ENCODE results near the gene ATXN7L2. TPM values are rescaled to one million over a fixed set of nuclear protein-coding genes. Genes with fewer than 3 reads are reported as not detected.

ATXN7L2 gene
- total RNA-seq, 1 experiment from 2014 or later: 17.3 TPM

DNA sequence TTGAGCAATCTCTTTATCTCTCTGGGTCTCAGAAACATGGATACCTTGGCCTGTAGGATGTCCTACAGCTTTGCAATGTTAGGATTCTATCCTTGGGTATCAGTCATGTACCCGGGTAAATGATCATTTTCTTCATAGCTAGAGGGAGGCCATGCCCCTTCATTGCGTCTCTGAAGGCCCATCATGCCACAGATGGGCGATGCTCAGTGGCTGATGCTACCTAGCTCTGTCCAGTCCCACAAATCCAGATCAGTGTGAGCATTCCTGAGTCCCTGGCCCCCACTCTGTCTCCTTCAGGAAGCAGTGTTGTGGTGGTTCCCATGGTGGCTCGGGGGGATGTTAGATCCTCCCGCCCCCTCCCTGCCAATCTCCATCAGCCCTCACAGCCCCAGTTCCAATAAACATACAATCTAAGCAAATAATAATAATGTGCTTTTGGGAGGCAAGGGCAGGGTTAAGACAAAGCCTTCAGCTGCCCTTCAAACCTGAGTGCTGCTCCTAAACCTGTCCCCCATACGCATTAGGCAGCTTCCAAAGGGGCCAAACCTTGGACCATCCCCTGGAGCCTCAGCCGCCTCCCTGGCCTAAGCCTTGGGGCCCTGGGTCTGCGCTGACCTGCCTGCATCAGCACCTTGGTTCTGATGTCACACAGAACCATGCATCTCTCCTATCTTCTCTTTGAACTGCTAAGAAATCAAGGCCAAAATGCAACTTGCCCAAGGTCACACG is 55.3 kb downstream of the ATXN7L2 start:
- no peak for DNase-seq
- H3K27me3 ChIP-seq (ENCODE audit: insufficient read depth, low read length): no peaks in the 10 kb centered on the region
- H4K91ac ChIP-seq (ENCODE audit: insufficient read length, low read depth, low read length): no peak overlapping the region
- no peak overlapping the region for H4K5ac ChIP-seq (ENCODE audit: insufficient read length, low read depth, low read length)
- Mint-ChIP-seq H3K27me3 (ENCODE audit: low read depth) (peaks cover 2% of the 10 kb centered on the region), H3K27ac (peak overlapping the region in 1 of 3 experiments; percentile 29; a peak in 1 of 7 replicates), H3K36me3 (ENCODE audit: insufficient read depth in 1 of 3, low read depth in 3 of 3) (no peaks in the 10 kb centered on the region; a peak in 1 of 7 replicates), H3K4me3 (no peak overlapping the region), H3K4me1 (peaks cover 6 to 21% of the 10 kb centered on the region in 2 experiments), H3K9me3 (no peaks in the 10 kb centered on the region; a peak in 1 of 5 replicates)
- H3K56ac ChIP-seq (ENCODE audit: insufficient read length, low read depth, low read length): no peak overlapping the region
- no peak overlapping the region for H3K9ac ChIP-seq (ENCODE audit: extremely low read depth, insufficient read length, low read length)
- no peak overlapping the region for H2BK20ac ChIP-seq (ENCODE audit: low read depth, low read length, poor library complexity, severe bottlenecking)
- H4K8ac ChIP-seq (replicated peaks; ENCODE audit: insufficient read length, low read depth, low read length): no peak overlapping the region
- WGBS (ENCODE audit: extremely low coverage, insufficient read length, low lambda C conversion rate): no CpG with 5 or more reads among the region's 9 CpGs
- no peak overlapping the region for H3K23ac ChIP-seq (ENCODE audit: insufficient read length, low read depth, low read length)
- no peaks in the 10 kb centered on the region for H3K23me2 ChIP-seq (ENCODE audit: insufficient read length, low read depth, low read length, poor library complexity, severe bottlenecking)
- no peaks in the 10 kb centered on the region; the same call in 1 of the 2 replicates for H3K4me1 ChIP-seq (ENCODE audit: insufficient read depth, low read length)
- no peak overlapping the region for H2BK120ac ChIP-seq (ENCODE audit: low read depth, low read length, poor library complexity, severe bottlenecking)
- H3K4me2 ChIP-seq (ENCODE audit: insufficient read depth, insufficient read length, low read length): no peak overlapping the region
- no peak overlapping the region for H3T11ph ChIP-seq (ENCODE audit: low read length)
- H3K14ac ChIP-seq (ENCODE audit: insufficient read depth, low read length): no peak overlapping the region
- H2BK15ac ChIP-seq (ENCODE audit: low read depth, low read length): no peak overlapping the region
- H3K79me2 ChIP-seq (ENCODE audit: insufficient read depth, low read length): no peaks in the 10 kb centered on the region
- H4K20me1 ChIP-seq (ENCODE audit: control insufficient read depth, insufficient read depth, insufficient read length): no peaks in the 10 kb centered on the region
- no peak overlapping the region for H3K18ac ChIP-seq (ENCODE audit: insufficient read length, low read depth, low read length)
- H3K79me1 ChIP-seq (ENCODE audit: insufficient read depth, low read depth, low read length, poor library complexity, severe bottlenecking): no peaks in the 10 kb centered on the region
- H2BK5ac ChIP-seq (ENCODE audit: insufficient read length, low read length): no peak overlapping the region
- H3K9me3 ChIP-seq (ENCODE audit: control insufficient read depth, low read depth, low read length): no peaks in the 10 kb centered on the region
- H2AK5ac ChIP-seq (ENCODE audit: insufficient read length, low read length): no peak overlapping the region
- TF ChIP-seq, protein P1, sequence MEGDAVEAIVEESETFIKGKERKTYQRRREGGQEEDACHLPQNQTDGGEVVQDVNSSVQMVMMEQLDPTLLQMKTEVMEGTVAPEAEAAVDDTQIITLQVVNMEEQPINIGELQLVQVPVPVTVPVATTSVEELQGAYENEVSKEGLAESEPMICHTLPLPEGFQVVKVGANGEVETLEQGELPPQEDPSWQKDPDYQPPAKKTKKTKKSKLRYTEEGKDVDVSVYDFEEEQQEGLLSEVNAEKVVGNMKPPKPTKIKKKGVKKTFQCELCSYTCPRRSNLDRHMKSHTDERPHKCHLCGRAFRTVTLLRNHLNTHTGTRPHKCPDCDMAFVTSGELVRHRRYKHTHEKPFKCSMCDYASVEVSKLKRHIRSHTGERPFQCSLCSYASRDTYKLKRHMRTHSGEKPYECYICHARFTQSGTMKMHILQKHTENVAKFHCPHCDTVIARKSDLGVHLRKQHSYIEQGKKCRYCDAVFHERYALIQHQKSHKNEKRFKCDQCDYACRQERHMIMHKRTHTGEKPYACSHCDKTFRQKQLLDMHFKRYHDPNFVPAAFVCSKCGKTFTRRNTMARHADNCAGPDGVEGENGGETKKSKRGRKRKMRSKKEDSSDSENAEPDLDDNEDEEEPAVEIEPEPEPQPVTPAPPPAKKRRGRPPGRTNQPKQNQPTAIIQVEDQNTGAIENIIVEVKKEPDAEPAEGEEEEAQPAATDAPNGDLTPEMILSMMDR (conservative IDR thresholded peaks at IDR 0.05): no peak
- H3K27ac ChIP-seq (ENCODE audit: insufficient read length, low read depth, low read length): no peak overlapping the region
- no peak overlapping the region for H2BK12ac ChIP-seq (ENCODE audit: insufficient read length, low read depth, low read length)
- H3K4ac ChIP-seq (ENCODE audit: low read depth, low read length): no peak overlapping the region
- H2AFZ ChIP-seq (ENCODE audit: low read length): no peak overlapping the region

All from H9 (cell line).